HG03045 (cell line): ENCODE results near the gene PRR36.

ENCODE experiments used
- ATAC-seq: cut with Tn5 transposase; IDR thresholded peaks from one replicate; pipeline ENCODE4 v1.9.1; 2021; ENCODE audit warnings: mild to moderate bottlenecking, moderate library complexity; ENCODE audit not compliant: unreplicated experiment

Gene PRR36

GRCh38 chr19:7823686-7824301, 50.4 kb downstream of the PRR36 start:
- ATAC-seq = no peak

GRCh38 chr19:7822910-7823515, 51.2 kb downstream of the PRR36 start:
- ATAC-seq = no peak

- ATAC-seq = no peak
These were observed 53.6 kb downstream of the PRR36 start for GRCh38 chr19:7820588-7820987.

DNA sequence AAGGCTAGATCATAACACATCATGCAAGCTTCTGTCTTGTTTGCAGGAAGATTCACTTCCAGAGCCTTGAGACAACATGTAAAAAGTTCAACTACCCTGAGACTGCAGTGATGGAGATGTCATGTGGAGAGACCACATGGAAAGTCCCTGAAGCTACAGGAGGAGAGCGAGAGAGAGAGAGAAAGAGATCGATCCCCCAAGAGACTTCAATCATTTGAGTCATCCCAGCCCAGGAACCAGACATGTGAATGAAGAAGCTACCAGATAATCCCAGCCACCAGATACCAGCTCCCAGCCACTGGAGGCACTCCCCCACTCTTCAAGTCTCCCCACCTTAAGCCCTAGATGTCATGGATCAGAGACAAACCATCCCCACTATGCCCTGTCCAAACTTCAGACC, 54.9 kb downstream of the PRR36 start:
- no peak for ATAC-seq

- ATAC-seq = no peak
These were observed 55.4 kb downstream of the PRR36 start for GRCh38 chr19:7818806-7819205.
